NCI-H345 (cell line): Measurements from ENCODE around the gene ARHGEF10L.
"Not testable (repeated sequence)": the region's sequence is repeated elsewhere in the genome, so short reads cannot be mapped to it uniquely, and the experiment has no call there.

Experiments used
- DNase-seq: peaks from one replicate; lab custom pipeline; 2025; lab: John Stamatoyannopoulos, UW

Gene ARHGEF10L

GRCh38 chr1:17736625-17737024 lies 197.1 kb downstream of the ARHGEF10L start:
- no peak for DNase-seq

DNA sequence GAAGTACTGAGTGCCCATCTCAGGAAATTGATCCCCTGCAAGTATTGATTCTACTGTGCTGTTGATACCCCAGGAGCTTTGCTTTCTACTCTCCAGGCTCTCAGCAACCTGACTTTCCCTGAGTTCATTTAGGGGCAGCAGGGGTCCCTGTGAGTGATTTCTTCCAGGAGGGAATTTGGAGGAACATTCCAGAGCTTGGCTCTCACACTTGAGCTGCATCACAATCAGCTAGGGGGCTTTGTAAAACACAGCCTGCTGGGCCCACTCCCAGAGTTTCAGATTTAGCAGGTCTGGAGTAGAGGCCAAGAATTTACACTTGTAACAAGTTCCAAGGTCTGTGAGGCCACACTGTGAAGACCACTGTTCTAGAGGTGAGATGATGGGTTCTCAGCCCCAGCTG lies 199.6 kb downstream of the ARHGEF10L start:
- DNase-seq = no peak

DNA sequence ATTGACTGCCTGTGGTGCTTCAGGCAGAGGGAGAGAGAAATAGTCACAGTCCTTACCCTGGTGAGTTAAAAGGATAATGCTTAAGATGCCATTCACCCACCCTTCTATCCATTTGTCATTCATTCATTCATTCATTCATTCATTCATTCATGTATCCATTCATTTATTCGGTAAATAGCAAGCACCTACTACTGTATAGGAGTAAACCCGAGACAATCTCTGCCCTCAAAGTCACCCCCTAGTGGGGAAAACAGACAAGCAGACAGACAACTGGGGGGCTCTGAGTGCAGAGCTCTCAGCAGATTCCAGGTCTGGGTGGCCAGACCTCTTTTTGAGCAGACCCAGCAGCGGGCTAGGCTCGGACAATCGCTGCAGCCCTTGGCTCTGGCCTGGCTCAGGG lies 201.6 kb downstream of the ARHGEF10L start:
- DNase-seq = no peak

- no peak for DNase-seq
These were observed 203.1 kb downstream of the ARHGEF10L start for GRCh38 chr1:17742583-17742982.

DNA sequence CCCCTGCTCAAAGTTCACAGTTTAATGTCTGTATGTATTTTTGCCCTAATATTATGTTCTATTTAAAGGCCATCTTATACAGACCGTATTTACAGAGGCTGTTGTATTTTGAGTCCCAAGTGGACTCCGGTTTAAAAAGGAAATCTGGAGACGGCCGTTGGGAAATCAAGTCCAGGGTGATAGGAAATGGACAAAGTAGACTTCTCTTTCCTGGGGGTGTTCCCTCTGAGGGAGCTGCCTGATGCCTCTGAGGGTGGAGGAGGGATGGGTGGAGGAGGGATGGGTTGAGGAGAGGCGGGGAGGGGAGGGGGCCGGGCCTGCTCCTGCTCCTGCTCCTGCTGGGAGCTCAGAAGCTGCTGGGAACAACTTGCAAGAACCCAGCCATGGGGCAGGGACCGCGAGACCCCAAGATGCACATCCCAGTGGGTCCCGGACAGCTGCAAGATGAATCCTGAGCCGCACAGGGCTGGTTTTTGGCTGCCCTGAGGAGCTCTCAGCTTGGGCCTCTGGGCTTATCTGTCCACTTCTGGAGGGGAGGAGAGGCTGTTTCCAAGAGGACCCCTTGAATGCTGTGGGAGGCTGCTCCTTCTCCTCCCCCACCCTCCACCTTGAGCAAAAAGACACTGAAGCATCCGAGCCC lies 203.6 kb downstream of the ARHGEF10L start:
- DNase-seq = no peak

- no peak for DNase-seq
These were observed 204.4 kb downstream of the ARHGEF10L start for GRCh38 chr1:17743925-17744324.

- DNase-seq = no peak
These were observed 205.4 kb downstream of the ARHGEF10L start for GRCh38 chr1:17744666-17745478.

GRCh38 chr1:17745479-17745955 lies 206.0 kb downstream of the ARHGEF10L start:
- DNase-seq = no peak

DNA sequence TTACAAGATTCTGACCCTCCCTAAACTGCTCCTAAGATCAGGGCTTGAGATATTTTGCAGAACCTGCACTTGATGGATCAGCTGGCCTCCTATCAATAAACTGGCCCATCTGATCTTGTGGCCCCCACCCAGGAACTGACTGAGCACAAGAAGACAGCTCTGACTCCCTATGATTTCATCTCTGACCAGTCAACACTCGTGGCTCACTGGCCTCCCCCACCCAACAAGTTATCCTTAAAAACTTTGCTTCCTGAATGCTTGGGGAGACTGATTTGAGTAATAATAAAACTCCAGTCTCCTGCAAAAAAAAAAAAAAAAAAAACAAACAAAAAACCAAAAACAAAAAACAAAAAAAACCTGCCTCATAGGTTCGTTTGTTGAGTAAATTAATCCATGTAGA lies 206.8 kb downstream of the ARHGEF10L start:
- not testable (repeated sequence) for DNase-seq

DNA sequence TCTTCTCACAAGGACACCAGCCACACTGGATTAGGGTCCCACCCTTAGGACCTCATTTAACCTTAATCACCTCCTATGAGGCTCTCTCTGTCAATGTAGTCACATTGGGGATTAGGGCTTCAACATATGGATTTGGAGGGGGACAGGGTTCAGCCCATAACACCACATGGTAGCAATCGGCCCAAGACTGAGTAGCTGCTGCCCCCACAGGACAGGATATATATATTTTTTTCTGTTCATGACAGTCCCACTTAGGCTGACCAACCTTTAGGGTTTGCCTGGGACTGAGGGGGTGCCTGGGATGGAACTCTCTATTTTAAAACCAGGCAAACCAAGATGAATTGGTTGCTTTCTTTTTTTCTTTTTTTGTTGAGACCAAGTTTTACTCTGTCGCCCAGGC lies 207.4 kb downstream of the ARHGEF10L start:
- DNase-seq = no peak
